GM18951 (cell line): ENCODE measurements around the gene PTPRN2.

ENCODE experiments used
- POLR2A ChIP-seq: IDR thresholded peaks from 4 replicates; pipeline ENCODE4 v1.6.1; 2011; ENCODE audit warnings: mild to moderate bottlenecking; ENCODE audit not compliant: insufficient read length, insufficient read depth; ENCODE audit errors: extremely low read depth
- in situ Hi-C: fragments of 300-500 bp; cut with MboI; formaldehyde crosslinking; loops from one replicate; pipeline ENCODE4 v1.12.0; 2022; ENCODE audit warnings: low sequenced_read_pairs, mixed read lengths, inconsistent platforms; ENCODE audit not compliant: unreplicated experiment

Gene PTPRN2

DNA sequence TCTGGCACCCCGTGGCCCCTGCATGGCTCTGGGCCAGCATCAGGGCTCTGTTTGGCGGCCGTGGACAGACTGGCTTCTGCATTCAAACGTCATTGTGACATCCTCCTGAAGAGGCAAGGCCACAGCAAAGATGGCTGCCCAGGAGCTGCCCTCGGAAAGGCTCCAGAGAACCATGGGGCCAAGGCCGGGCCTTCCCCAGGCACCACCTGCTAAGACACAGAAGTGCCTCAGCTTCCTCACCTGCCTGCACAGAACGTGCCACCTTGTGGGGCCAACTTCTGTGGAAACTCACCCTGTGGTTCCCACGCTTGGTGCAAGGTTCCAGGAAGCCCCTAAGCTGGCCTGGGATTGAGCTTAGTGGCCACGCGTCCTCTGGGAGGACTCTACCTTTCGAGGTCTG lies 396.9 kb downstream of the PTPRN2 start:
- no peak for TF ChIP-seq POLR2A
- in situ Hi-C loops: no loop called here

DNA sequence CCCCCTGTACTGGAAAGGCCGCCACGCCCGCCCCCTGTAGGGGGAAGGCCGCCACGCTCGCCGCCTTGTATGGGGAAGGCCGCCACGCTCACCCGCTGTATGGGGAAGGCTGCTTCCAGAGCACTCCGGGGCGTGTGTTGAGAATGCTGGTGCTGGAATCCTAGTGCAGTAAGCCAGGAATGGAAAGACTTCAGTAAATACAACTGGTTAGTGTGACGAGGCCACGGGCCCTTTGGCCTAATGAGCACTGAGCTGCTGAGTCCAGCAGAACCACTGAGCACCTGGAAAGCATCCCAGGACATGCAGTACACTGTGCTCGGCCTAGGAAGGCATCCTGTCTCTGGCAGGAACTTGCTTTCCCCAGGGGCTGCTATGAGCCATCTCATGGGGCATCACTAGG lies 398.9 kb downstream of the PTPRN2 start:
- TF ChIP-seq POLR2A: no peak
- in situ Hi-C loops: no loop called here

DNA sequence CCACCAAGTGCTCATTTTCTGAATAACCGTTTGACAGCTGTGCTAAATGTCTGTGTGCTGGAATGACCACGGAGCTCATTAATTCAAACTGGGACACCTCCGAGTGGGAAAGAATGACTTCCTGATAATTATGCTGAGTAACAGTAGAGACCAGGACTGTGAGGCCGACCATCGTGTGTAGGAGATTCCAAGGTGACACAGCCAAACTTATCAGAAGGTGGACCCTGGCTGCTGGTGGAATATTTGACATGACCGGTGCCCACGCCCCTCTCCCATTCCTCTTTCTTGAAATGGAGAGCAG lies 400.0 kb downstream of the PTPRN2 start:
- in situ Hi-C loops: no loop called here
- TF ChIP-seq POLR2A: no peak

DNA sequence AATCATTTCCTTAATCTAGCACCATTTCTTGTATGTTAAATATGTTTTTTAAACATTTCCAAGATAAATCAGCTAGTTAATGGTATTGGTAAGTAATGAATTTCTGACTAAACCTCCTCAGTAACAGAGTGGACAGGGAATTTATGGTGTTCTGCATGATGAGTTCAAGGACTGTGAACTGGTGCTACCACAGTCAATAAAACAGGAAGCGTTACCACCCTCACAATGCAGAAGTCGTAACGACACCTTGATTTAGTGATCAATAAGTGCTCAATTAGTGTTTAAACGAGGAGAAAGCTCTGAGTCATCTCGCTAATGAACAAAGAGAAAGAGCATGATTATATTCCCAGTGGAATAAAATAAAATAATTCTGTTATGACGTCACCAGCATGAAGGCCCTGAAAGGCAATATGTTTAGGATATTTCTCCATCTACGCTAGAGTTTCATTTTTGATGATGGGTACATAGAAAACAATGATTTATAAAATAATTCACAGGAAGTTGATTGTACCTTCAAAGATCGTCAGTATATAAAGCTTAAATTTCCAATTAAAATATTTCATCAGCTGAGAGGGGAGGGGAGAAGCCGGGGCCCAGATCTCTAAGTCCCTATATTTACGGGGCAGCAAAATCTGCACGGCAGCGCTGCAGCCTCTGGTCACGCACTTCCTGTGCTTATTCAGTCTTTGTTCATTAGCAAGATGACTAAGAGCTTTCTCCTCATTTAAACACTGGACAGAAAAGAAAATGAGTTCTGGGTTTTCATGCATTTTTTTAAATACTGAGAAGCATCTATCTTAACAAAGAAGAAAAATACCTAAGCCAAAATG lies 400.5 kb downstream of the PTPRN2 start:
- in situ Hi-C loops: no loop called here
- TF ChIP-seq POLR2A: no peak

DNA sequence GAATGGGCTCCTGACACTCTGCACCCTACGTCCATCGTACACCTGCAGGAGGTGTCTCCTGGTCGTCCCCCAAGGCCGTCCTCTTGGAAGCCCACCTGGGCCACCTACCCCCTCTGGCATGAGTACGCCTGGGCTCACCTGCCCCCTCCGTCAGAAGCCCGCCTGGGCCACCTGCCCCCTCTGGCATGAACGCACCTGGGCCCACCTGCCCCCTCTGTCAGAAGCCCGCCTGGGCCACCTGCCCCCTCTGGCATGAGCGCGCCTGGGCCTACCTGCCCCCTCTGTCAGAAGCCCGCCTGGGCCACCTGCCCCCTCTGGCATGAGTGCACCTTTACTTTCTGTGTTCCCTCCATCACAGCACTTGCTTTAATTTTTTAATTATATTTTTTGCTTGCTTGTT lies 401.2 kb downstream of the PTPRN2 start:
- TF ChIP-seq POLR2A: no peak
- in situ Hi-C loops: no loop called here

DNA sequence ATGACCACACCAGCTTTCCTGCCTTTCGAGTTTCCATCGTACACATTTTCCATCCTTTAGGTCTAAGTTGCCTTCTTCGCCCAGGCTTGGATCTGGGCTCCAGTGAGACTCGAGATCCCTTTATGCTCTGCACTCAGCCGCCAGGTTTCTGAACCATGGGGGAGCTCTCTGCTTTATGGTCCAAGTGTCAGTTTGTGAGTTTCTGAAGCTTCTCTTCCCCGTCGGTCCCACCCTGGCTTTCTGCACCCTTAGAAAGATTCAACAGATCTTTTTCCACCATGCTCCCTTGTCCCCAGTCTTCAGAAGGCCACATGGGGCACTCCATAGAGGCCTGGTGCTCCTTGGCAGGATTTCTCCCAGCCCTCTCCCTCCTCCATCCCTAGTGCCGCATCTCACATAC lies 402.0 kb downstream of the PTPRN2 start:
- no peak for TF ChIP-seq POLR2A
- in situ Hi-C loops: no loop called here

DNA sequence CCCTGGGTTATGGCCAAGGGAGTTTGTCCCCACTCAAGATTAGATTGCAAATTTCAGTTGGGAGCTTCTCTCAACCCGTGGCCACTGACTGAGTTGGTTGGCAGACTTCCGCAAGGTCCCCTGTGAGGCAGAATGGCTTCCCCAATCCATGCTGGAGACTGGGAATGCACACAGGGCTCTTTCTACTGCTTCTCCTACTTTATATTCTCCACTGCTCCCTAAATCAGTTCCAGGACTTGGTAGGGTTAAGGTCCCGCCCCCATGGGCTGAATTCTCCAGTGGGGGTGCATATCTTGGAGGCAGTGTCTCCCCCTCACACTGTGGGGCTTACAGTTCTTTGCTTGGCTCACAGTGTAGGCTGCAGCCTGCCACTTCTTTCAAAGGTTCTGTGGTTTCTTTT lies 404.2 kb downstream of the PTPRN2 start:
- in situ Hi-C loops: no loop called here
- TF ChIP-seq POLR2A: no peak

DNA sequence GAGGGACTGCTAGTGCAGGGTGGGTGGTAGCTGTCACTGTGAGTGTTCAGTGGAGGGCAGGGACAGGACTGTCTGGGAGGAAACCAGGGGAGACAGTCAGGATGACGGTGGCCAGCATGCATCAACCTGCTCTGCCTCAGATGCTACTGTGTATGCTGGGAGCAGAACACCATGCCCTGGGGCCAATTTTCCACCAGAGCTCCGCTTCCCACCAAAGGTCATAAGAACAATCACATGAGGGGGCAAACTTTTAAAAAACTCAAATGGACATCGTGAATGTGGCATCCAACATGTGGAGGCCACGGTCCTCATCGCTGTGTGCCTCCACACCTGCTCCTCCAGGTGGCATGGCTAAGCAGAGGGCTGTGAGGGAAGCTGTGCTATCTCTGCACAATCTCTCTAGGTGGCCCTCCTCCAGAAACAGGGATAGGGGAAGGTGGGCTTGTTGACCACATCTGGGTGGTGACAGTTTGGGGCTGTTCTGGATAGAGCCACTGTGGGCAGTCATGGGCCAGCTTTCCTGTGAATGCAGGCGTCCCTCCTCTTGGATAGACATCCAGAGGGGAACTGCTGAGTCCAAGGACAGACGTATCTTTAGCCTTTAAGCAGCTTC lies 411.0 kb downstream of the PTPRN2 start:
- TF ChIP-seq POLR2A: no peak
- in situ Hi-C loops: no loop called here

DNA sequence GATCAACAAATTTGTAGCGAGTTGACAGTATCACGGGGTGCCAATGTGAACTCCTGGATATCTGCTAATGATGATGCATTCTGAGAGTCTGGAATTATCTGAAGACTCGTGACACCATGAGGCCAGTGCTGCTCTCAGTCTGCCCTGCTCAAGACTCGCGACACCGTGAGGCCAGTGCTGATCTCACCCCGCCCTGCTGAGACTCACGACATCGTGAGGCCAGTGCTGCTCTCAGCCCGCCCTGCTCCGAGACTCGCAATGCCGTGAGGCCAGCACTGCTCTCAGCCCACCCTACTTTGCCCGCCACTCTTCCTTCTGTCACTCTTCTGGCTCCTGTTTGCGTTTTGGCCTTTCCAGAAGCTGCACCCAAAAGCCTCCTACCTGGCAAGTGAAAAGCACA lies 411.8 kb downstream of the PTPRN2 start:
- no peak for TF ChIP-seq POLR2A
- in situ Hi-C loops: no loop called here

DNA sequence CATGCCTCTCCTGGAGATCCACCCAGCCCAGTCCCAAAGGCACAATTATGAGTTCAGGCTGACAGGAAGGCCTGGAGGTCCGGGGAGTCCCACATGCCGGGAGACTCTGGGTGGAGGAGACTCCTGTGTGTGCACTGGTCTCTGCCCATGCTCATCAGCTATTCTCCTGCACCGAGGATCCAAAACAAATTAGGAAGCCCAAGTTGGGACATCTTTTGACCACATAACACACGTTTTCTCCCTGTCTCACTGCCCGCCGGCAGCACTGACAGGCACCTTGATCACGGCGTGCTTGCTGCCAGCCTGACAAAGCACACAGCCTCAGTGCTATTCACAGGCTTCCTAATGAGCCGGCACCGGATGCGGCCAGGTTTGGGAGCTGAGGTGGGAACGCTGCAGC lies 412.7 kb downstream of the PTPRN2 start:
- no peak for TF ChIP-seq POLR2A
- in situ Hi-C loops: no loop called here

DNA sequence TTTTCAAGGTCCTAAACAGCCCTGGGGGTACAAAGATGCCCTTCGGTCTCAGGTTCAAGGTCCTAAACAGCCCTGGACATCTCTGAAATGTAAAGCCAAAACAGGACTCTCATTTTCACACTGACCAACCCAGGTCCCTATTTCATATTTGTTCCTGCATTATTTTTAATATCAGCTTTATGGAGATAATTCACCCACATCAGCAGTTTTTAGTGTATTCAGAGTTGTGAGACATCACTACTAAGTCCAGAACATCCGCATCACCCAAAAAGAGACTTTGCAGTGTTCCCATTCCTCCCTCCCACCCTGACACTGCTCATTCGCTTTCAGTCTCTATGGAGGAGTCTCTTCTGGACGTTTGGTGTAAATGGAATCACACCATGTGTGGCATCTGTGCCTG lies 420.2 kb downstream of the PTPRN2 start:
- in situ Hi-C loops: no loop called here
- TF ChIP-seq POLR2A: no peak

DNA sequence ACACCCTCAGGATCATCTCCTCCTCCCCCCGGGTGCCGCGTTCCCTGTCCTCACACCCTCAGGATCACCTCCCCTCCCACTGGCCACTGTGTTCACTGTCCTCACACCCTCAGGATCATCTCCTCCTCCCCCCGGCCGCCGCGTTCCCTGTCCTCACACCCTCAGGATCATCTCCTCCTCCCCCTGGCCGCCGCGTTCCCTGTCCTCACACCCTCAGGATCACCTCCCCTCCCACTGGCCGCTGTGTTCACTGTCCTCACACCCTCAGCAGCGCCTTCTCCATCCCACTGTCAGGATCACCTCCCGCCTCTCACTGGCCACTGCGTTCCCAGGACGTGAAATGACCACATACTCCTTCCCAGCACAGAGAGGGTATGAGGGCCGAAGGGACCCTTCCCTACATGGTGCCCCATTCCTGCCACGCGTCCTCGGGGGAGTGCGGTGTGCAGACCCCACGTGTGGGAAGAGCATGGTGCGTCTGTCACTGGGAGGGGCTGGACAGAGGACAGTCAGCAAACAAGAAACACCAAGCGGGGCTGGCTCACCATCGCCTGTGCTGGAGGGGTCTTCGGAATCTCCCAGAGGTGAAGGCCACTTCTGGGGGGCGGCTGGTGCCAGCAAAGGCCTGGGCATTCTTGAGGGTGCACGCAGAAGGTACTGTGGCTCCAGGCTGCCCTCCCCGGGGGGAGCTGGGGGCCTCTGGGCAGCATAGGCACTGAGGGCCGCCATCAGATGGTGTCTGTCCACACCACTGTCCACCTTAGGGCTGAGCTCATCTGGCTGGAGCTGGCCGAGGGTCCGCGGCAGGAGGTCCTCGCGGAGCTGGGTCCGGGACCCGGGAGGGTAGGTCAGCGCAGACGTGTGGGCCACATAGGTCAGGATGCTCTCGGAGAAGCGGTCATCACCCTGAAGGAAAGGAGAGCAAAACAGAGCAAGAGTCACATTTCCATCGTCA lies 421.0 kb downstream of the PTPRN2 start:
- in situ Hi-C loops: no loop called here
- TF ChIP-seq POLR2A: no peak

DNA sequence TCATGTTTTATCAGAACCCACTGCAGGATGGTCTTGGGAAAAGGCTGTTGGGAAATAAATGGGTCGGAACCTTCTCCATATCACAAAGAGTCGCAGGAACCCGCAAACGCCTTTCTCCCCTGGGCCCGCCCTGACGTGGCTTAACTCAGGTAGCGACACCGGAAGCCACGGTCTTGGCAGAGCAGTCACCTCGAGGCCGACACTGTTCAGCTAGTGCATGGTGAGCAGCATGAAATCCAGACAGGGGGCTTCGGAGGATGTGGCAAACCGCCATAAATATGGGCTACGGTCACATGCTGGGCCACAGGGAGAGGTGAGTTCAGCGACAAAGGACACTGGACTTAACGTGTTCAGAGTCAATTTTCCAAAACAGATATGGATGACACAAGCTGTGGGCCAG lies 421.9 kb downstream of the PTPRN2 start:
- TF ChIP-seq POLR2A: no peak
- in situ Hi-C loops: no loop called here
